Endothelial cell of umbilical vein (primary cell): ENCODE data around the gene SFSWAP.

ENCODE experiments used
- MYC ChIP-seq: IDR thresholded peaks from one replicate; pipeline ENCODE4 v1.6.1; 2011; ENCODE audit warnings: mild to moderate bottlenecking, low read depth, low read length
- POLR2AphosphoS5 ChIP-seq: IDR thresholded peaks from 2 replicates; pipeline ENCODE4 v1.6.1; 2012; ENCODE audit warnings: low read depth, mild to moderate bottlenecking, control low read depth, low read length, moderate library complexity; ENCODE audit not compliant: insufficient read depth
- TF ChIP-seq, protein P1 (sequence below): IDR thresholded peaks from 2 replicates; pipeline ENCODE4 v1.6.1; 2011; ENCODE audit not compliant: insufficient read depth, insufficient read length

- no peak for TF ChIP-seq POLR2AphosphoS5
- TF ChIP-seq, protein P1, sequence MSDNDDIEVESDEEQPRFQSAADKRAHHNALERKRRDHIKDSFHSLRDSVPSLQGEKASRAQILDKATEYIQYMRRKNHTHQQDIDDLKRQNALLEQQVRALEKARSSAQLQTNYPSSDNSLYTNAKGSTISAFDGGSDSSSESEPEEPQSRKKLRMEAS = no peak
- TF ChIP-seq MYC = no peak
Measured at GRCh38 chr12:131681257-131681620, 29.7 kb upstream of the SFSWAP start.
